Bone marrow (tissue), 2 donors: Measurements from ENCODE around the gene RBM33.
"Not testable (repeated sequence)": the region's sequence is repeated elsewhere in the genome, so short reads cannot be mapped to it uniquely, and the experiment has no call there.

Experiments used
- DNase-seq, 2 donors: peaks; one replicate each; lab custom pipeline; 2025; lab: John Stamatoyannopoulos, UW

The RBM33 gene

DNA sequence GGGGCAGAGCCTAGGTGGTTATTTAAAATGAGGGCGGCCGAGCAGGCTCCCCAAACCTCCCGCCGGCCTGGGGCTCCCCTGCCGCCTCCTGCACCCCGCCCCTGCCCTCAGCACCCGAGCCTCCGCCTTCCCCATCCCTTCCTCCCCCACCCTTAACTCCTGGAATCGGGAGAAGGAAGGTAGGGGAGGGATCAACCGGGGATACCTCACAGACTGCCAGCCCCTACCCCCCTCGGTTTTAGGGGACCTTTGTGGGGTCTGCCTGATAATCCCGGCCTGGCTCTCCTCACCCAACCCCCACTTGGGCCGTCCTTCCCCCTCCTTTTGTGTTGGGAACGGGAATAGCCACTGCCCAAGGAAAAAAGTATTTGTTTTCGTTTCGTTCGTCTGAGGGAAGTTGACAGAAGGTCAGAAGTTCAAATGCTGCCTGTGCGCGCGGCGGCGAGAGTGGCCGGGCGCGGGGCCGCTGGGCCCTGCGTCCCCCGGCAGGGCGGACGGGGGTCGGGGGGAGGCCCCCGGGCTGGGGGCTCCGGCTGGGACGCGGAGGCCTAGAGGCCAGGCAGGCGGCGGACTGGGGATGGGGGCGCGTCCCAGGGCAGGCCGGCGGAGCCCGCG, 165.0 kb downstream of the RBM33 start:
- no peak for DNase-seq

DNA sequence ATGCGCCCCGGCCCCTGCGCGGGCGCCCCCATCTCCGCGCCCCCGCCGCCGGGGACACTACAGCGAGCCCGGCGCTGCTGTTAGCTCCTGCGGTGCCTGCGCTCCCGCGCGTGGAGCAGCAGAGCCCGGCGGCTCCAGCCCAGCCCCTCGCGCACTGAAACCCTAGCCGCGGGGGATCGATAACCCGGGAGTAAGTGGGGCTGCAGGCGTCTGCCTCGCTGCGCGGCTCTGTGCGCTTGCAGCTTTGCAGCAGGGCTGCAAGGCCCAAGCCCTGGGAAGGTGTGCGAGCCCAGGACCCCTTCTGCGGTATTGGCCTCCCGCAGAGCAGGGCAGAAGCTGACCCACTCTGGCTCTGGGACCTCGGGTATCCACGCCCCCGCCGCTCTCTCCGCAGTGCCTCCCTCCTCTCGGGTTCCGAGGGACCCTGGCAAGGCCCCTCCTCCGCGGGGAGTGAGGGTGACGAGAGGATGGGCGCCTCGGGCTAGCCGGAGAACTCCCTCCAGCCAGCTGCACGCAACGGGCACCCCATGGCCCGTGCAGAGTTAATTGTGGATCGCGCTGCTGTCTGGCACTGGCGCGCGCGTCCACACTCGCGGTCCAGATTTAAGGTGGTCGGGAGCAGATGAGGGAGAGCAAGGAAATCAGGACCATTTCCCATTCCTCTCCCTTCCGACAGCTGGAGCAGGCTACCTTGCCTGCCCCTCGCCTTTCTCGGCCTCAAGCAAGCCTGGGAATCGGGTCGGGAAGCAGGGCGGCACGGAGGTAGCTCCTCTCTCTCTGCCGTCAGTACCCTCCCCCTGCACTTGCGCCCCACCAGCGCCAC, 165.7 kb downstream of the RBM33 start:
- no peak for DNase-seq

DNA sequence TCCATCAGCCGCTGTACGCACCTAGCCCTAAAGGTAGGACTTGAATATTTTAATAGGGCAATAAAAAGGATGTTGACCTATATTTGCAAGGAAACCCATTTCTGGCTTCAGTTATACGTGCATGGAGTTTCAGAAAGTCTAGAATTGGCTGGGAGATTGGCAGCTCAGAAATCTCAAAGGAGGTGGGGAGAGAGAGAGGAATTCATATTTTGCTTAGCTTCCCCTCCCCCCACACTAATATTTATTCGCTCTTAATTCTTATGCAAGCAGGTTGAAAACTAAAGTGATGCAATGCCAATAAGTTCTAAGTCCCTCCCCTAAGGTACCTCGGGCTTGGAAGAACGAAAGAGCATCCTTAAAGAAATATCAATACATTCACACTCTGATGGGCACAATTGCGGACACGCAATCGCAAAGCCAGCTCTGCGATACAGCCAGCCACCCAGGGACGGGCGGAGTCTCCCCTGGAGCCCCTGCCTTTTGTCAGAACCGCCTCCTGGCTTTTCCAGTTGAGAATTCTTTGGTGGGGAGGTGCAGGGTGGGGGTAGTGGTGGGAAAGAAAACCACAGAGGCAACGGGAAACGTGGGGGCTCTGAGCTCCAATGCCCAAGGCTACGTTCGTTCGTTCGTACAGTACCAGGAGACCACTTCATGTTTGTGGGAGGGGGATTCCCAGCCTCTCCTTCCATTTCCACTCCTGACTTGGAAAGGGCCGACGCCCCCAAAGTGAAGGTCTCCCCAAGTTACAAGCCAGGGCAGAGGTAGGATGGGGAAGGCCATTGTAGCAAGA, 166.5 kb downstream of the RBM33 start:
- no peak for DNase-seq

DNA sequence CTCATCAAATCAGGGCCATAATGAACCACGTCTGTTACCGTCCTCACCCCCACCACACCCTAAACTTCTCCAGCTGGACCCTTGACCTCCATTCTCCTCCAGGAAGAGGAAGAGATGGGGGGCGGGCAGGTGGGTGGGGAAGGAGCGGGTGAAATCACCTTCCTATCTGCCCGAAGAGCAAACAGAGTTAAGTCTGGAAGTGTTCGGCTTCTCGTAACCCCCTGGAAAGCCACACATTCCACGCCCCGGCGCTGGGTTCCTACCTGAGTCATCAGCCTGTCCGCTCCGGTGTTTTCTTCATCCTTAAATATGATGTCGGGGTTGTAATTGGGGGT, 167.1 kb downstream of the RBM33 start:
- no peak for DNase-seq

DNA sequence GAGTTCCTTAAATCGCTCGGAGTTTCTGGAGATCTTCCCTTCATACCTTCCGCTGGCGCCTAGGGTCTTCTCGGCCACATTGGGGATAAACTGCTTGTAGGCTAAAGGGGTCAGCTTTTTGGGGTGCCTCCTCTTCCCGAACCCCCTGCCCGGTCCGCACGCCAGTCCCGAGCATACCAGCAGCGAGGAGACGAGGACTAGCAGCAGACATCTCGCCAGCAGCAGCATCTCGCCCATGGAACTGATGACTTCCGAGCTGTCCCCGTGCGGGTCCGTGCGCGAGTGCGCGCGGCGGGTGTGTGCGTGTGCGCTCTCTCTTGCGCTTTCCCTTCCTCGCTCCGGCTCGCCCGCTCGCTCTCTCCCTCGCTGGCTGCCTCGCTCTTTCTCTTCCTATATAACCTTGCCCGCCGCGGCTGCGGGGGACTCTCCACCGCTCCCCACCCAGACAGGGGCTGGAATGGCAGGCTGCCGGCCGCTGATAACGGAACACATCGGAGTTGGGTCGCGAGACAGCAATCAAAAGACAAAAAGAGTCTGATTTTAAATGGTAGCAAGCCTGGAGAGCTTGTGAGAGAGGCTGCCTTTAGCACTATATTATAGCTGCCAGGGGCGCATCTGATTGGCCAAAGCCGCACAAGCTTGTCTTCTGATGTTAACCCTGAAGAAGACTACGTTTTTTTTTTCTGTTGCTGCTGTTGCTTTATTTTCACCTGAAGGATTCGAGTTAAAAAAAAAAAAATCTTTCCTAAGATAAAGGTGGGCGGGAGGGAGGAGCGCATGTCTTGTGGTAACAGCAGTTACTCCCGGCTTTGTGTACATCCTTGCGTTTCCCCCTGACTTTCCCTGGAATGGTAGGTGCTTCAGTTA, 167.7 kb downstream of the RBM33 start, which contains the start of gene SHH:
SHH (minus strand) TSS at position 569 of the 867 bp plus-strand sequence; CDS start at position 228, 341 bp downstream.
- DNase-seq, result no peak

DNA sequence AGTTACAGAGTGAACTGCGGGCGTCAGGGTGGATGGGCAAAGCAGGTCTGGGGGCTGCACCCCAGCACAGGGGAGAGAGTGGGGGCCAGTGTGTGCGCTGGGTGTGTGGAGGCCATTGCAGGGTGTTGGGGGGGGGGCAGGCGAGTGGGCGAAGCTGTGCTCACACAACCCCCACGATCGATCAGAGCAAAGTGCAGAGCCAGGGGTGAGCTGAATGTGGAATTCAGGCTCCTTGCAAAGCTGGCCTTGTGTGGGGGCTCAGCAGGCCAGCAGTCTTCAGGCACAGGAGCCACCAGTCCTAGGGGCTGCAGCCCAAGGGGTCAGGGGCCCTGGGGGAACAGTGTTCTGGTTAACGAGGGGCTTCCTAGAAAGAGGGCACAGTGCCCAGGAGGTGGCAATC, 168.7 kb downstream of the RBM33 start:
- no peak for DNase-seq

DNA sequence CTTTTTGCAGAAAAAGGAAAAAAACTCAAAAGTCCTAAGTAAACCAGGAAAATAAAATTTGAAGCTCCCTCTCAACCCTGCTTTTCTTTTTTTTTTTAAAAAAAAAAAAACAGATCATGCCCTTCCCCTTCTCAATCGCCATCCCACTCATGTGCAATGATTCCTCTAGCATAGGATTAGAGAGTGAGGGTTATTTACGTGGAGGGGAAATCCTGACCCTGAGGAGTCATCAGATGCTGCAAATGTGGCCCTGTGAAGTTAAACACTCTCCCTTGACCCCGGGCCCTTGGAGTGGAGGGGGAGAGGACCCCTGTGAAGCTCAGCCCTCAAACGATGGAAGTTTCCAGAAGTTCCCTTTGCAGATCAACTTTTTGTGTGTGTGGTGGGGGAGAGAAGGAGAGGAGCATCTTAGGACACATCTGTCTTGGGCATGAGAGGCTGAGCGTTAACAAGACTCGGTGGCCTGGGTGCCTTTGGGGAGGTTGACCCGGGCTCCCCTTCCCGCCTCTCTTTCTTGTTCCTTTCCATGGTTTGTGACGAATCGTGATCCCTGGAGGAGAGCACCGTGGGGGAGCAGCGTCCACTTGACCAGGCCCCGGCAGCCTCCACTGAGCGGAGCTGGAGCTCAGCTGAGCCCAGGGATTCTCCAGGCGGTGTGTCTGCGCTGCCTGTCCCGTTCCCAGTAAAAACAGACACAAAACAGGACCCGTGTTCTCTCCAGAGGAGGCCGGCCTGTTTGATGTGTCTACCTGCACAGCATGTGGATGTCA, 169.3 kb downstream of the RBM33 start:
- no peak for DNase-seq

DNA sequence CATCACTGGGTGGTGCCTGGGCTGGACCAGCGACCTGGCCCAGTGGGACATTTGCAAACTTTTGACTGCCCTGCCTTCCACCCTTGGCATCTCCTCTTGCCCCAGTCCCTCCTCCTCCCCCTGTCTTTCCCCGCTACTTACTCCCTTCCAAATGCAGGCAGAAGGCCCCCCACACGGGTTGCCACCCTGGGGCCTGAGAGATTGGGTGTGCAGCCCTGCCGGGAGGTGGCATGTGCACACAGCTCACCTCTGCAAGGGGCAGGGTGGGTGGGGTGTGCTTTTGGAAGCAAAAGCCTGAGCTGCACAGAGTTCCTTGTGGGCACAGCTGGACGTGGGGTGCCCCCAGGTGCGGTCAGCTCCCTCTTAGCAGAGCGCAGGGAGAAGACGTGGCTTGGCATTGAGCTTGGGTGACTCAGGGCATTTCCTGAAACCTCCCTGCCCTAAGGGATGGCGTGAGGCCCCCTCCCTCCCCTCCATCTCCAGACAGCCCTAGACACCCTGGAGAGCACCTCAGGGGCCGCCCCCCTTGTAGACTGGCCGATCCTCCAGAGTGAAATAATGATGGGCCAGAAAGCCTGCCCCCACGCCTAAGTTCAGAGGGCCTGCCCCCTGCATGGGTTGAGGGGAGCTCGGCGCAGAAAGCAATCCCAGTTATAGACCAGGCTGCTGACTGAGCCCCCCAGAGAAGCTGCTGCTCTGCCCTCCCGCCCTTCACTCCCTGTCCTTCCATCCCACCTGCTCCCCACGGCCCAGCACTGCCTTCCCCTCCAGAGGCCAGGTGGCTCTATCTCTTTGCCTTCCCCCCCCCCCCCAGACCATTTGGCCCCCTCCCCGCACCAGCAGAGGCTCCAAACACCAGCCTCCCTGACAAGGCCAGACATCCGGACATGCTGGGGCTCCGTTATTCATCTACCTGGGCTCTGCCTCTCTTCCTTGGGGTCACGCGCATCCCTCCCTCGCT, 170.1 kb downstream of the RBM33 start:
- DNase-seq, result no peak

DNA sequence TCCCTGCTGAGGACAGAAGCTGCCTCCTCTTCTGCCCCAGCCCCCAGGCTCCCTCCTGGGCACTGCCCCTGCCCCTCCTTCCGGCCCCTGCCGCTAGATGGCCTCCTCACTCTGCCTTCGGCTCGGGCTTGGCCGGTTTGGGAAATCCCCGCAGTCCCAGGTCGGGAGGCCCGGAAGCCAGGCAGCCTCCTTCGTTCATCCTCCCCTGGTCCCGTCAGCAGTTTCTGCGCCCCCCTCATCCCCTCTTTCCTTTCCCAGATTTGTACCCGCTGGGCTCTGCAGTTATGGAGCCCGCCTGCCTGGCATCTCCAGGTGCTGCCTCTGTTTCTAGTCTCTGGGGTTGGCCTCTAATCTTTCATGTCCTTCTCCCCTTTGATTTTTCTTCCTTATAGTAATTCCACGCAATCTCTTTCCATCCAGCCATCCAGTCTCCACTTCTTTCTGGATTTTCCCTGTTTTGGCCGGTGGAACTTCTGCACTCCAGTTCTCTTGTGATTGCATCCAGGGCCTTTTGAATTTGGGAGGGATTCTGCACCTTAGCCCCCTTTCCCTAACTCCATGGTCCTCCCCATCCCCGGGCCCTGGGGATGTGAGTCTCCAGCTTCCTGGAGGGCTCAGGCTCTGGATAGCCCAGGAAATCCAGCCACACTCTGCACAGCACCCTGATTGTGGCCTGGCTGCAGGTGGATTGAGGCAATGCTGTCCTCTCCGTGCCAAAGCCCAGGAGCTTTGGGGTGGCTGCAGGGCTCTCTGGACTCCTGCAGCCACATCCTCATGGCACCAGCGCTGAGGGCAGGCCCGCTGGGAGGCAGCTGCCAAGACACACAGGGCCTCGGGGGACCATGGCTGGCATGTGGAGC, 171.1 kb downstream of the RBM33 start:
- DNase-seq, result peak in 1 of 2 donors; percentile 14

DNA sequence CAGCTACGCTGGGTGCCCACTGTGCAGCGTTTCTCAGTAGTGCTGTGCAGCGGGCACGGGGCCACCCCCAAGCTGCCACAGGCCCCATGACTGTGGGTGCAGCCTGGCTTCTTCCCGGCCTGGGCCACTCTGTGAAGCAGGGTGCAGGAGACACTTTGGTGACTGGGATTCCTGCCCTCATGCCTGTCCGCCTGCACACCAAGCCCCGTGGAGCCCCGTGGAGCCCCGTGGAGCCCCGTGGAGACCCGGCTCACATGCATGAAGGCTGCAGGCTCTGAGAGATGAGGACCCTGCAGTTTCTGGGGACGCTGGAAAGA, 171.7 kb downstream of the RBM33 start:
- DNase-seq, result no peak

DNA sequence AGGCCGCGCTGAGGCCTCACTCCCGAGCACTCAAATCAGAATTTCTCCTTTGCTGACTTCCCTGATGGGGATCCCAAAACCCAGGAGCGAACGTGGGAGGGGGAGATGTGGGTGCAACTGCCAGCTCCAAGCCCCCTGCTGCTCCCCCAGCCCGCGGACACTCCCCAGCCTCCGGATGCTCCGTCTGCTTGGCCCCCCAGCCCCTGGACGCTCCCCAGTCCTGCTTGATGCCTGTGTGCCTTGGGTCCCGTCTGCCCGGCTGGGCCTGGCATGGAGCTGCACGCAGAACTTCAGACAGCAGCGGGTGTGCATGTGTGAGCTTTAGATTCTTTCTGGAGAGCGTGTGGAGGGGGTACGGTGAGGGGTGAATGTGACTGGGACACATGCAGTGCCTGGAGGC, 172.5 kb downstream of the RBM33 start:
- no peak for DNase-seq

DNA sequence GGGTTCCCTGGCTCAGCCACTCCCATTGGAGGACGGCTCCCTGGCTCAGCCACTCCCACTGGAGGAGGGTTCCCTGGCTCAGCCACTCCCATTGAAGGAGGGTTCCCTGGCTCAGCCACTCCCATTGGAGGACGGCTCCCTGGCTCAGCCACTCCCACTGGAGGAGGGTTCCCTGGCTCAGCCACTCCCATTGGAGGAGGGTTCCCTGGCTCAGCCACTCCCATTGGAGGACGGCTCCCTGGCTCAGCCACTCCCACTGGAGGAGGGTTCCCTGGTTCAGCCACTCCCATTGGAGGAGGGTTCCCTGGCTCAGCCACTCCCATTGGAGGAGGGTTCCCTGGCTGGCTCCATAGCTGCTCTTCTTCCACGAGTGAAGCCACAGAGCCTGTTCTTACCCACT, 173.1 kb downstream of the RBM33 start:
- DNase-seq, result not testable (repeated sequence)

DNA sequence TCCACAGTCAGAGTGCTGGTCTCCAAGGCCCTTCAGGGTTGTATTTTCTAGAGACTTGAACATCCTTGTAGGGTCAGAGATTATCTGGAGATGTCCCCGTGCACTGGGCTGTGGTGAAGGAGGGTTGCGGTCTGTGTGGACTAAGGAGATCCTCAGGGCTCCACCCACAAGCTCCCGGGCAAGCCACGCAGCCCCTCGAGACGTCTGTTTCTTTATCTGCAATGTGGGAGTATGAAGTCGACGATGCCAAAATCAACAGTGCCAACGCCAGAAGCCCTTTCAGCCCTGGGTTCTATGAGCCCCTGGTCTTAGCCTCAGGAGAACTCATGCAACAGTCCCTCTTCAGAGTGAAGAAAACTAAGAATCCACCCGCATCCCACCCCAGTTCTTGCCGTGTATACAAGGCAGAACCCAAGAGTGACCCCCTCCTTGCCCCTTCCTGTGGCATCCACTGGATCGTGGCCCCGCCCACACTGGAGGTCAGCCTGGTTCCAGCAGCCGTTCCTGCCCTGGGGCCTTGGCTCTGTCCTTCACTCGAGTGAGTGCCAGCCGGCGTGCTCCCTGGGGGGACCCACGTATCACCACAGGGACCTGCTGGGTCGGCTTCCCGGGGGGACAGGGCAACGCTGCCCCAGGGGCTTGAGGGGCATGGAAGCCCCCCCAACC, 173.8 kb downstream of the RBM33 start:
- no peak for DNase-seq

DNA sequence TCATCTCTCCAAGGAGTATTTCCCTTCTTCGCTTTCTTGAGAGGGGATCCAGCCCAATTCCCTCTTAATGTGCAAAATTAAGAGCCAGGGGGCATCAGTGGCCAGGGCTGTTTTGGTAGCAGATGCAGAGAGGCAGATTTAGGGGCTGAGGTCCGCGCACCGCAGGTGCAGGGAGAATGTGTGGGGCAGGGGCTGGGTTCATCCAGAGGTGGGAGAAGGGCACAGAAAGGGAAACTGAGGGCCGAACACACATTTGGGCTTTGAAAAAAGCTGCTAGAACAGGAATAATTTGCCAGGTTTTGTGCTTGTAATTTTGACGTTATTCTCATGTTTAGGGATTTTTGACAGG, 174.3 kb downstream of the RBM33 start:
- no peak for DNase-seq

DNA sequence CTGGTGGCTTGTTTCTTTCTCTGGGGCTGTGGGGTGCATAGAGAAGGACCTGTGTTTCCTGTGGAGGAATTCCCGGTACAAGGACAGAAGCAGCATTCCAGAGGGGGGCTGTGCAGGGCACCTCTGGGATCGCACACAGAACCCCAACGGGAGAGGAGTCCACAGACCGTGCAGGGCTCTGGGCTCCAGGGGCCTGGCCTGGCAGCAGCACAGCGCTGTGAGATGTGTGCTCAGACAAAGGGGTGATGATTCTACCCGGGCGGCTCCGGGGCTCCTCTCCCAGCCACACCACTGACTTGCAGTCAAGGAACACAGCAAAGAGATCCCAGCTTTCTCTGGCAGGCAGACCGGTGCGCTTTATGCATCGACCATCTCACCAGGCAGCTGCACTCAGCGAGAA, 174.7 kb downstream of the RBM33 start:
- DNase-seq, result no peak

DNA sequence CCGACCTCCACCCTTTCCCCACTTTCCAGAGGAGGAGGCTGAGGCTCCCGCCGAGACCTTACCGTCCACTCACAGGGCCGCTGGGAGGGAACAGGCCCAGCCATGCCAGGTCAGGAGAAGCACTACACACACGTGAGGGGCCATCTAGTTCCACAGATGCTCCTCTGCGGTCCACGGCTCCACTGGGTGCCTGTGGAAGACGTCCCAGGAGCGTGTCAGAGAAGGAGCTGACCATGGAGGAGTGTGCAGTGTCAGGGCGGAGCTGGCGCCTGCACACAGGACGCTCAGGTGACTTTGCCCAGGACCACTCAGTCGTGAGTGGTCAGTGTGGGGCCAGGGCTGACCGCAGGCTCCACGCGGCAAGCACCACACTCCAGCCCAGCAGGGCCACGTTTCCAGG, 175.8 kb downstream of the RBM33 start:
- no peak for DNase-seq

DNA sequence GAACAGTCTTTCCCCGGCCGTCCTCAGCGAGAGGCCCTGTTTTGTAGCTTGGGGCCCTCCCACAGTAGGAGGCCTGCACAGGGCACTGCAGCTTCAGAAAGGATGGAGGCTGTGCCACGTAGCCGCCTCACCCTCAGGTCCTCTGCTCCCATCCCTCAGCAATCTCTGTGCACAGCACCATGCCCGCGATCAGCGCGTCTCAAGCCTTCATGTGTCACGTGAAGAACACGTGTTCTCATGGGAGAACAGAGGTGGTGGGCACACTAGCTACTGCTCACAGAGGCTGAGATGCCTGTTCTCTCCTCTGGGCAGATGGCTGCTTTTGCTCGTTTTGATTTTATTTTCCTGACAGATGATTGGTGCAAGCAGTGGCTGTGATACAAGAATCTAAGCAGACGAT, 176.3 kb downstream of the RBM33 start:
- no peak for DNase-seq

DNA sequence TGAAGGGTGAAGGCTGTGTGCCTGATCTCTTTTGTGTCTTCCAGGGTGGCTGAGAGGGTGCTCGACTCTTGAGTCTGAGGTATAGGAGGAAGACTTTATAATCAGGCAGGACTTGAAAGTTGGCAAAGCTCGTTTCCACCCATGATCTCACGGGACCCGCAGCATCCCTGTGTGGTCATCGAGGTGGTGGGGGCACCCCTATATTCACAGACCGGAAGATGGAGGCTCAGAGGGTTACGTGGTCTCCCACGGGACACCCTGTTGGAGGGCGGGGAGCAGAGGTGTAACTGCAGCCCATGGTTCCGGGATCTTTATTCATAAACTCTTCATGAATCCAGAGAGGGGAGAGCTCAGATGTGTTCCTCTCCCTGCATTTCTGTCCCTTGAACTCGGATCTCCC, 177.4 kb downstream of the RBM33 start:
- no peak for DNase-seq
